Keratinocyte (primary cell): ENCODE results near the gene RIN3.

Source experiments
- CTCF ChIP-seq, 3 experiments: IDR thresholded peaks in 1 of 3; conservative IDR thresholded peaks in 1 of 3; optimal IDR thresholded peaks in 1 of 3; 2 replicates in 2 of 3; 3 replicates in 1 of 3; pipeline versions ENCODE3 to v1.5.1; 2011; ENCODE audit warnings: low read length in 3 of 3, mild to moderate bottlenecking in 3 of 3, moderate library complexity in 2 of 3, control low read depth in 1 of 3, inconsistent platforms in 1 of 3; ENCODE audit not compliant: insufficient read depth in 2 of 3; ENCODE audit errors: extremely low read depth in 1 of 3
- EZH2 ChIP-seq: IDR thresholded peaks from one replicate; pipeline ENCODE4 v1.6.1; 2012; ENCODE audit warnings: inconsistent platforms, mild to moderate bottlenecking, low read length, moderate library complexity

- TF ChIP-seq CTCF (optimal IDR thresholded peaks at IDR 0.05 in 1 of 3, IDR thresholded peaks at IDR 0.05 in 1 of 3, conservative IDR thresholded peaks at IDR 0.05 in 1 of 3; ENCODE audit: extremely low read depth in 1 of 3, insufficient read depth in 2 of 3, low read length in 3 of 3) (no peak), EZH2 (no peak)
Measured at GRCh38 chr14:92546347-92547053, 32.9 kb downstream of the RIN3 start.
